ENCODE measurements around the gene FYCO1. TPM values are rescaled to one million over a fixed set of nuclear protein-coding genes. Genes with fewer than 3 reads are reported as not detected.
"Not testable (repeated sequence)": the region's sequence is repeated elsewhere in the genome, so short reads cannot be mapped to it uniquely, and the experiment has no call there.

The FYCO1 gene
- total RNA-seq, 1 donor from 2014 or later, result 35.8 TPM

GRCh38 chr3:46010519-46011113 is 15.0 kb upstream of the FYCO1 start:
- no peak for DNase-seq (ENCODE audit: low read depth)

GRCh38 chr3:46008058-46008457 is 12.4 kb upstream of the FYCO1 start:
- DNase-seq (ENCODE audit: low read depth), result no peak

- no peak for DNase-seq (ENCODE audit: low read depth)
These were observed 11.7 kb upstream of the FYCO1 start for GRCh38 chr3:46007280-46007679.

- peak; percentile 56 for DNase-seq (ENCODE audit: low read depth)
These were observed 10.8 kb upstream of the FYCO1 start for GRCh38 chr3:46006238-46007032.

DNA sequence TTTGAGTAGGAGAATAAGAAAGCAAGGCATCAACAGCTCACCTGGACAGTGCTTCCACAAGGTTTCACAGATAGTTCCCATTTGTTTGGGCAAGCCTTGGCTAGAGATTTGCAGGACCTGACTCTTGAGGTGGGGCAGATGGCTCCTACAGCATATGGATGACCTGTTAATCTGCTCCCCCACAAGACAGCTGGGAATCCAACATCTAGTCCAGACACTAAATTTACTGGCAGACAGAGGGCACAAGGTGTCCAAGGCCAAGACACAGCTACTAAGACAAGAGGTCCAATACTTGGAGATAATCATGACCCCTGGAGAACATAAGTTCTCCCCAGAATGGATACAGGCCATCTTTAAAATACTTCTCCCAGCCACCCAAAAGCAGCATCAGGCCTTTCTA is 8.1 kb upstream of the FYCO1 start:
- peak; percentile 65 for DNase-seq (ENCODE audit: low read depth)

- no peak for DNase-seq (ENCODE audit: low read depth)
These were observed 5.6 kb upstream of the FYCO1 start for GRCh38 chr3:46001178-46001577.

DNA sequence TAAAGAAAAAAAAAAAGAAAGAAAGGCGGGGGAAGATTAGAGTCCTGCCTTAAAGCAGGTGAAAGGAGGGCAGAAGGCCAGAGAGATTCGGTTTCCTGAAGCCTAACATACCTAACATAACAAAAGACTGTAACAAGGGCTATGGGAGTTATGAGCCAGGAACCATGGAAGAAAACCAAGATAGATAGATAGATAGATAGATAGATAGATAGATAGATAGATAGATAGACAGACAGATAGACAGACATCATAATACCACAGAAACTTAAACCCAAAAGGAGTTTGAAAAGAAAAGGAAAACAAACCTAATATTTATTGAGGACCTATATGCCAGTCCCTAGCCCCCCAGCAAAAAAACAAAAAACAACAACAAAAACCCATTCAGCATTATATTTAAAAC is 2.3 kb upstream of the FYCO1 start:
- DNase-seq (ENCODE audit: low read depth), result no peak

- not testable (repeated sequence) for DNase-seq (ENCODE audit: low read depth)
These were observed 1.9 kb upstream of the FYCO1 start for GRCh38 chr3:45997499-45997898.

- DNase-seq (ENCODE audit: low read depth), result peak; percentile 35
These were observed 997 bp downstream of the FYCO1 start for GRCh38 chr3:45994419-45995235.

DNA sequence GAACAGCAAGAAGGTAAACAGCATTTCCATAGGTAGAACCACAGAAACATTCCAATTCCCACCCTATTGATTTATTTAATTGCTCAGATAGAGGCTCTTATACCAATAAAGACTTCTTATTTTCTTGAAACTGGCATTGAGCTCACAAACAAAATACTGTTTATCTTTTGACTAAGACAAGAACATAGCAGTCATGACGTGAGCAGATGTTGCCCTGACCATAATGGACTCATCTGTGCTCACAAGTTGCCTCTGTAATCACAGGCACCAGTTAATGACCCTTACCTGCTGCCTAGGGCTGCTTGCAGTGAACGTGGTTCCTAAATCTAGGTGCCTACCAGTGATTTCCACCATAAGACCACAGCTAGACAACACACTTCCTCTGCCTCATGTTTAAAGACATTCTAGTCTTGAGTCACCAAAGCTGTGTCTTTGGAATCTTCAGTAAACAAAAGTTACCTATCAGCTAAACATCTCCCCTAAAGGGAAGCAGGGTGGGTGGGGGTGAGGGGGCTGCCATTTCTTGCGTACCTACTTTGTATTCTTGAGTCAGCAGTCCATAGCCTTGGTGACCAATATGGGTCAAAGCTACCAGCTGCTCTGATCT is 2.1 kb downstream of the FYCO1 start:
- DNase-seq (ENCODE audit: low read depth), result no peak

DNA sequence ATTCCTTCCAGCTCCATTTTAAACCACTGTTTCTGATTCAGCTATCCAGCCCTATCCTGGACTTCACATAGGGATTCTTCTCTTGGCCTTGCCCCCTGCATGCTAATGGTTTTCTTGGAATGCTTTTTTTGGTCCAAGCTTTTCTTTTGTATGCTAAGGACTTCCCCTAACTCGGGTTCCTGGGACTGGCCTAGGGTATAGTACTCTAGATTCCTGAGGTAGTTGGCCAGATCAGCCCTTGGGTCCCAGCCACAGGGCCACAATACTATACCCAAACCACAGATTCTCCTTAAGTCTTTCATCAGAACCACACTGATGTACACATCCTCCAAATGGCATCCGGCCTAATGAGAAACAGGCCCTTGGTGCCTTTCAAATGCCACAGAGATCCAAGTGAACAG is 2.8 kb downstream of the FYCO1 start:
- no peak for DNase-seq (ENCODE audit: low read depth)

DNA sequence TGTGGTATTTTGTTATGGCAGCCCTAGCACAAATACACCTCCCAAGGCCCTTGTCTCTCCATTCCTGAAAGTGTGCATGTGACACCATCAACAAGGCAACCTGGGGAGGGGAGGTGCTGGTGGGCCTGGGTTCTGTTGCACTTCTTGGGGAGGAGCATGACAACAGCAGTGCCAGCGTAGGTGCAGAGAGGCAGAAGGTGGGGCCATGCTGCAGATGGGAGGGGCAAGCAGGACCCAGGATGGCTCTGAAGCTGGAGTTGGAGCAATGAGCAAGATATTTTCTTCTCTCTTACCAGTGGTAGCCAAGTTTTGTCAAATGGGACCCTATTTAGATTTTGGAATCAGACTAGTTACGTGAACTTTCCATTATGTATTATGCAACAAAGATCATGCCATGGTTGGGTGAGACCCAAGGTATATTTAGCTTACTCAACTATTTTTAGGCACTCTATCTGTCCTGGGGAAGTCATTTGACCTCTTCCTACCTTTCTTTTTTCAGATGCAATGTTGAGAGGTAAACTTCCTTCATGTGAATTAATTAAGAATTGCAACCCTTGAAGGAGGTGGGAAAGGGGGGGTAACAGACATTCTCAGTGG is 3.4 kb downstream of the FYCO1 start:
- DNase-seq (ENCODE audit: low read depth), result no peak

DNA sequence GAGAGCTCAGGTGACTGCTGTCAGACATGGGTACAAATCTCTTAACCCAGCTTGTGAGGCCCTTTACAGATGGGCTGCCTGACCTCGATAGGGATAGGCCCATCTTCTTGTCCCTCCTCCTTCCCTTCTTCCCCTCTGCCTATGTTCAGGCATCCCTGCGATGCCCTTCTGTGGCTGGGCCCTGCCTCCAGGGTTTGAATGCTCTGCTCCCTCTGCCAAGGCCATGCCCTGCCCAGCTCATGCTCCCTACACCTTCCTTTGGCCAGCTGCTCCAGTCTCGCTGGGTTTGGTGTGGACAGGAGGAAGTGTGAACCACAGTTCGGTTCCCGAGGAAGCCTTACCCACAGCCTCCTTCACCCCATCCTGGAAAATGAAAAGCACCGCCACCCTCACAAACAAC is 4.3 kb downstream of the FYCO1 start:
- no peak for DNase-seq (ENCODE audit: low read depth)

DNA sequence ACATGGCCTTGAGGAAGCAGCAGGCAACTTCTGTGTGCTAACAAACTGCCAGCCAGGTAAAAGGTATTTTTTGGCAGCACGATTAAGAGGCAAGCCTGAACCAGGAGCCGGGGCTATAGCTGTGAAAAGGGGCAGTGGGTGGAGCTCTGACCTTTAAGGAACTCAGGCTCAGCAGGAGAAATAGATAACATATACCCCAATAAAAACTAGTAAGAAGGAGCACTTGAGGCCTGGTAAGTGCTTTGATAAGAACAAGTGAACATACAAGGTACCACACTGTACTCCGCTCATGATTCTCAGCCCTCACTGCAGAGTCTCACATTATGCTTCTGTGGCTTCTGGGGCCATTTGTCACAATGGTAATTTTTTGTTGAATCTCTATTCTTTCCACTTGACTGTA is 5.4 kb downstream of the FYCO1 start:
- no peak for DNase-seq (ENCODE audit: low read depth)

DNA sequence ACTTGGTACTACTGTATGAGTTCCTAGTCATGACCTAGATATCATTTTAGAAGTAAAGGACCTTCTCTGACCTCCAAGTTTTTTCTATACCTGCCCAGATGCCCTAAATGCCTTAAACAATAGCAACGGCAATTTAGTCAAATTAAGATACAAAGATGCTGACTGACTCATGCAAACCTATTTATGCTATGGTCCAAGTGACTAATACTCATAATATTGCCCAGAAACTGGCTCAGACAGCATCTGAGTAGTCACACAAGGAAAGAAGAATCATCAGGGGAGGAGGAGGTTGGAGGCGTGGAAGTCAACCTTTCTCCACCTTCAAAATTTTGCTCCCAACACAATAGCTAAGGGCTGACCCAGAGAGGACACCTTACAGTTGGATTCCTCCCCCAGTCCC is 6.8 kb downstream of the FYCO1 start:
- no peak for DNase-seq (ENCODE audit: low read depth)

DNA sequence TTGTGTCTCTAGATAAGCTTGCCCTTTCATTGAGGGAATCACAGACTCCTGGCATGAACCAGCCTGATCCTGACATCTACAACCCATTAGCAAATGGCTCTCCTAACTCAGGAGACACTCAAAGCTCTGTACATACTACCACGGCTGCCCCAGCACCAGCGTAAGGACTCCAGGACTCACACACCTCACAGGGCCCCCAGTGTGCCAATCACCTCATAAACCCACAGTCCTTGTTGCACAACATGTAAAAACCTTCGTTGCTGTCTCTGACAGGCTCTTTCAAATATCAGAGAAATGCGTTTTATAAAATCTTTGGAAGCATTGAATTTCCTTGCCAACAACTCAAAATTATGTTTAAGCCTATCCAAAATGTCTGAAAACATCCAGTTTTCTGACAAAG is 7.3 kb downstream of the FYCO1 start:
- DNase-seq (ENCODE audit: low read depth), result no peak

- peak; percentile 85 for DNase-seq (ENCODE audit: low read depth)
These were observed 8.0 kb downstream of the FYCO1 start for GRCh38 chr3:45987368-45988291.

GRCh38 chr3:45986303-45986982 is 9.2 kb downstream of the FYCO1 start:
- DNase-seq (ENCODE audit: low read depth), result peak; percentile 94

DNA sequence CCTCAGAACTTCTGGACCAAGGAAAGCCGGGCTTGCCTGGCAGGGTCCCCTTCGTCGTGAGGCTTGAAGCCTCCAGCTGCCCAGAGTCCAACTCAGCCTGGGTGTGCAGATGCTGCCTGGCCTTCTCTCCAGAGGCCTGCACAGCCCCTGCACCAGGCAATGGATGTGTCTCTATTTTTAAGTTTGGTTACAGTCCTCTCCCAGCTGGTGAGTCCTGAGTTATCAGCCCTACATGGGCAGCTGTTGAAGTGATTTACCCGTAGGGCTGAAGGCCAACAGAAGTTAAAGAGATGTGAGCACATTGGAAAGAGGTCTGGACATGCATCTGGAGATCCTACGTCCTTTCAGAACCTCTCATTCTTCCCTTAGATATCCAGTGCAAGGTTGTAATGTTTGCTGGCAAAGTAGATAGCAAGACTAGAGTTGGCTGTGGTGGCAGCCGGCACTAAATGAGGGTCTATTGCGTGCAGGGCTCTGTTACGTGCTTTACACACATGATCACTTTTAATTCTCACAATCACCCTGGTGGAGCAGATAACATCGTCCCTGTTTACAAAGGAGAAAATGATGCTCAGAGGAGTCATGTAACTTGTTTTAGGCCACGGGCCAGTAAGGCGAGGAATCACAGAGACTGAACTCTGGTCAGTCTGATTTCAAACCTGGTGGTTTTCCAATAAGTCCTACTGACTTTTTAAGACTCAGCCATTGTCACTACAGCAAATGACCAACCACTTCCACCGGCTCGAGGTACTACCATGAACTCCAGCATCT is 9.9 kb downstream of the FYCO1 start:
- peak; percentile 92 for DNase-seq (ENCODE audit: low read depth)

Measured in myocyte (in vitro differentiated cells).